ENCODE data around the gene ALX3. TPM values are rescaled to one million over a fixed set of nuclear protein-coding genes. Genes with fewer than 3 reads are reported as not detected.
"Not testable (repeated sequence)": the region's sequence is repeated elsewhere in the genome, so short reads cannot be mapped to it uniquely, and the experiment has no call there.

The ALX3 gene
- total RNA-seq, 3 donors from 2014 or later: not detected

- peaks cover 53% of the 10 kb centered on the region for H3K4me1 Mint-ChIP-seq (ENCODE audit: low read depth)
Observed at GRCh38 chr1:110032327-110032726, 38.1 kb downstream of the ALX3 start.

DNA sequence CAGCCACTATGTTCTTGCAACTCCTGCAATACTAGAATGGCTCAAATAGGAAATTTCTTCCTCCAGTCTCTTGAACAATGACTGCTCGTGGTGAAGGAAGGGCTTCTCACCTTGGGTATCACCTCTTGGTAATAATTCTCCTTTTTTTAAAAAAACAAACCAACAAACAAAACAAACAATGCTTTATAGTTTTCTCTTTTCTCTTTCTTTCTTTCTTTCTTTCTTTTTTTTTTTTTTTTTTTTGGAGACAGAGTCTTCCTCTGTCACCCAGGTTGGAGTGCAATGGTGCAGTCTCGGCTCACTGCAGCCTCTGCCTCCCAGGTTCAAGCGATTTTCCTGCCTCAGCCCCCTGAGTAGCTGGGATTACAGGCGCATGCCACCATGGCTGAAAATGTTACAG lies 39.8 kb downstream of the ALX3 start:
- not testable (repeated sequence) for H3K9me3 Mint-ChIP-seq; DNase-seq; ATAC-seq; H3K27me3 Mint-ChIP-seq (ENCODE audit: low read depth); H3K36me3 Mint-ChIP-seq (ENCODE audit: insufficient read depth)
- peaks cover 42% of the 10 kb centered on the region for H3K4me1 Mint-ChIP-seq (ENCODE audit: low read depth)
- H3K4me3 Mint-ChIP-seq: peak overlapping the region; percentile 78

More at GRCh38 chr1:110032327-110032726, 38.1 kb downstream of the ALX3 start:
- DNase-seq: no peak
- Mint-ChIP-seq H3K36me3 (ENCODE audit: insufficient read depth) (peaks cover 6% of the 10 kb centered on the region), H3K27me3 (ENCODE audit: low read depth) (no peaks in the 10 kb centered on the region), H3K9me3 (no peaks in the 10 kb centered on the region), H3K4me3 (no peak overlapping the region)
- ATAC-seq: no peak

DNA sequence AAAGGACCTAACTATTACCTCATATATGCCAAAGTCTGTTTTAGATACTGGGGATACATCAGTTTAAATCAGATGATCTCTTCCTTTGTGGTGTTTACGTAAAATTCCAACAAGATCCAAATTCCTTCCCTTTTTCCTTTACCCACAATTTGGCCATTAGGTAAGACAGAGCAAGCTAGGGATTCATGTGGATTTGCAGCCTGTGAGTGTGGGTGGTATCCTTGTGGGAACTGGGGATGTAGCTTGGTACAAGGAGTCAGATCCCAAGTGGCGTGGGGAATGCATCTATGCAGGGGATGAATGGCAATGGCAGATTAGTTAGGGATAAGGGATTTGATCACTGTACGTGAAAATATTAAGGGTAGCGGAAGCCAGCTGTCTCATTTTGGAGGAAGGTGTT lies 45.9 kb downstream of the ALX3 start:
- Mint-ChIP-seq H3K4me3 (no peak overlapping the region), H3K36me3 (ENCODE audit: insufficient read depth) (peaks cover 26% of the 10 kb centered on the region), H3K4me1 (ENCODE audit: low read depth) (peaks cover under 1% of the 10 kb centered on the region), H3K27me3 (ENCODE audit: low read depth) (no peaks in the 10 kb centered on the region), H3K9me3 (no peaks in the 10 kb centered on the region)
- DNase-seq (no peak), ATAC-seq (no peak)

GRCh38 chr1:110021285-110021684 lies 49.2 kb downstream of the ALX3 start:
- H3K36me3 Mint-ChIP-seq (ENCODE audit: insufficient read depth): peaks cover 43% of the 10 kb centered on the region

GRCh38 chr1:110019770-110020169 lies 50.7 kb downstream of the ALX3 start:
- Mint-ChIP-seq H3K27me3 (ENCODE audit: low read depth) (no peaks in the 10 kb centered on the region), H3K9me3 (no peaks in the 10 kb centered on the region), H3K36me3 (ENCODE audit: insufficient read depth) (peaks cover 52% of the 10 kb centered on the region), H3K4me3 (no peak overlapping the region), H3K4me1 (ENCODE audit: low read depth) (no peaks in the 10 kb centered on the region)
- no peak for DNase-seq
- ATAC-seq: no peak

More at GRCh38 chr1:110021285-110021684, 49.2 kb downstream of the ALX3 start:
- Mint-ChIP-seq H3K27me3 (ENCODE audit: low read depth) (no peaks in the 10 kb centered on the region), H3K4me3 (no peak overlapping the region), H3K4me1 (ENCODE audit: low read depth) (no peaks in the 10 kb centered on the region), H3K9me3 (no peaks in the 10 kb centered on the region)
- DNase-seq: no peak
- no peak for ATAC-seq

GRCh38 chr1:110018396-110018795 lies 52.1 kb downstream of the ALX3 start:
- no peak for ATAC-seq
- no peak for DNase-seq
- Mint-ChIP-seq H3K27me3 (ENCODE audit: low read depth) (no peaks in the 10 kb centered on the region), H3K36me3 (ENCODE audit: insufficient read depth) (peaks cover 50% of the 10 kb centered on the region), H3K4me1 (ENCODE audit: low read depth) (no peaks in the 10 kb centered on the region), H3K4me3 (no peak overlapping the region), H3K9me3 (no peaks in the 10 kb centered on the region)

- Mint-ChIP-seq H3K9me3 (no peaks in the 10 kb centered on the region), H3K4me3 (no peak overlapping the region), H3K27me3 (ENCODE audit: low read depth) (no peaks in the 10 kb centered on the region), H3K4me1 (ENCODE audit: low read depth) (no peaks in the 10 kb centered on the region), H3K36me3 (ENCODE audit: insufficient read depth) (peaks cover 50% of the 10 kb centered on the region)
- ATAC-seq (no peak), DNase-seq (no peak)
Observed at GRCh38 chr1:110017792-110018191, 52.7 kb downstream of the ALX3 start.

GRCh38 chr1:110012100-110012780 lies 58.2 kb downstream of the ALX3 start:
- Mint-ChIP-seq H3K4me1 (ENCODE audit: low read depth) (peaks cover 4% of the 10 kb centered on the region), H3K36me3 (ENCODE audit: insufficient read depth) (peaks cover 49% of the 10 kb centered on the region), H3K9me3 (no peaks in the 10 kb centered on the region), H3K27me3 (ENCODE audit: low read depth) (no peaks in the 10 kb centered on the region), H3K4me3 (no peak overlapping the region)
- ATAC-seq (no peak), DNase-seq (no peak)

DNA sequence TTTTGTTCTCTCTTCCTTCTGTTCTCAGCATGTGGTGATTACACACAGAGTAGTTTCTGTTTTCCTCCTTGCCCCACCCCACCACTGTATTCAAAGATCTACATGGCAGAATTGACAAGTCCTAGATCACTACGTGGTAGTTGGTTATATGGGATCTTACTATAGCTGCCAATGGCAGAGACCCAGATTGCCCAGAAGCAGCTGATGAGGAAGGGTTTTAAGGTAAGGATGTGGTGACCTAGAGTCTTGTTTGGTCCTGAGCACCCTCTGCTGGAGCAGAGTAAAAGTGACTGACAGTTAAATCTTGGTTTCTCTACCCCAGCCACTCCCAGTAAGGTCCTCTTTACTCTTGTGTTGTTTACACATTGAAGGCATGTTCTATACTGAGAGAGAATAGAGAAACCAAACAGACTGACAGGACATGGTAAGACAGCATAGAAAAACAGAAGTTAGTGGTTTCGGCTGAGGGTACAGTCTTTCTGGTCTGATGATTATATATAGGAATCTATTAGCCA lies 58.9 kb downstream of the ALX3 start:
- peak; percentile 66 to 70 for ATAC-seq
- Mint-ChIP-seq H3K27me3 (ENCODE audit: low read depth) (no peaks in the 10 kb centered on the region), H3K4me3 (no peak overlapping the region), H3K4me1 (ENCODE audit: low read depth) (peaks cover 4% of the 10 kb centered on the region), H3K9me3 (no peaks in the 10 kb centered on the region), H3K36me3 (ENCODE audit: insufficient read depth) (peaks cover 47% of the 10 kb centered on the region)
- no peak for DNase-seq

Other genes with a start within 250 kb of the ALX3 start
- 10 to 100 TPM; 76.2 to 81.9 (median 77.8) TPM for gene CSF1, start 159.8 kb downstream of the ALX3 start, total RNA-seq
- gene AHCYL1, start 85.9 kb downstream of the ALX3 start, total RNA-seq: 10 to 100 TPM; 45.4 to 48.3 (median 48.2) TPM
- 10 to 100 TPM; 32.6 to 40.6 (median 38.2) TPM for gene STRIP1, start 36.0 kb downstream of the ALX3 start, total RNA-seq
- gene UBL4B, start 41.8 kb upstream of the ALX3 start, total RNA-seq: not detected
- gene SLC6A17, start 79.8 kb upstream of the ALX3 start, total RNA-seq: under 1 TPM in 2 of 3 donors, not detected in 1; 0.05 to 0.10 TPM
- 1 to 10 TPM; 6.4 to 8.1 (median 7.9) TPM for gene KCNC4, start 139.6 kb upstream of the ALX3 start, total RNA-seq